22Rv1 (cell line): ENCODE data around the gene SORL1.

ENCODE experiments used
- CTCF ChIP-seq: fragments of 450-650 bp; IDR thresholded peaks from 2 replicates; pipeline ENCODE4 v1.5.1; 2017; ENCODE audit warnings: mild to moderate bottlenecking
- ZFX ChIP-seq: fragments of 450-650 bp; IDR thresholded peaks from 2 replicates; pipeline ENCODE4 v1.6.1; 2017; ENCODE audit warnings: antibody characterized with exemption, borderline replicate concordance

DNA sequence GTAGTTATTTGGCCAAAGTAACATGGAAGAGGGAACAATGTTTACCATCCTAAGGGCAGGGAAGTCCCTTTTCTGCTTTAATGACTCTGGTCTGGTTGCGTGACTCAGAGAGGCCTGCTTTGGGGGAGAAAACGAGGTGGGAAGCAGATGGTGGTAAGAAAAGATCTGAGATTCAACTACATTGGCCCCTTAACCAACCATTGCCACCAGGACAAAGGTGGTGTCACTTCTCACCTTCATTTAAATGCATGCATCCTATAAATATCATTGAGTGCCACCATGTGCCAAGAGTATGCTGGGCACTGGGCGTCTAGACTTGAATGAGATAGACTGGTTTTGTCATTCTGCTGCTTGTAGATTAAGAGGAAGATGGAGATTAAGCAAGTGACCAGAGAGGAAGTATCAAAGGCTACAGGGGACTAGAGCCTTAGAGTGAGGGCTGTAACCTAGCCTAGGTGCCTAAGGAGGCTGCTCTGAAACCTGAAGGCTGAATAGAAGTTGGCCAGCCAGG, 3.6 kb upstream of the SORL1 start:
- TF ChIP-seq CTCF (no peak), ZFX (no peak)
